GM12878 (cell line): ENCODE data around the gene ANKRD65. TPM values are rescaled to one million over a fixed set of nuclear protein-coding genes. Genes with fewer than 3 reads are reported as not detected.

Source experiments
- ASH2L ChIP-seq: fragments of 300-600, 200-600 bp; sonication (generic); IDR thresholded peaks from 2 replicates; pipeline ENCODE4 v1.6.1; 2017; ENCODE audit warnings: low read depth, mild to moderate bottlenecking, borderline replicate concordance
- ATF2 ChIP-seq: IDR thresholded peaks from 2 replicates; pipeline ENCODE4 v1.6.1; 2012; ENCODE audit warnings: low read length, inconsistent platforms
- BMI1 ChIP-seq: fragments of 450-650 bp; IDR thresholded peaks from 2 replicates; pipeline ENCODE4 v1.6.1; 2016; ENCODE audit warnings: mild to moderate bottlenecking, moderate library complexity, borderline replicate concordance
- CHD1 ChIP-seq: IDR thresholded peaks from 2 replicates; pipeline ENCODE4 v1.6.1; 2012; ENCODE audit warnings: low read depth, low read length, improper control_type of control experiment
- CREB1 ChIP-seq: IDR thresholded peaks from 2 replicates; pipeline ENCODE4 v1.6.1; 2012; ENCODE audit warnings: low read depth, mild to moderate bottlenecking, inconsistent platforms
- ETV6 ChIP-seq, 2 experiments: fragments of 450-650 bp in 1 of 2; IDR thresholded peaks in 1 of 2; conservative IDR thresholded peaks in 1 of 2; 2 replicates each; pipeline ENCODE4 v1.6.1; 2014; ENCODE audit warnings: antibody characterized with exemption in 1 of 2, borderline replicate concordance in 1 of 2, low read depth in 1 of 2, mild to moderate bottlenecking in 1 of 2, moderate library complexity in 1 of 2
- FOS ChIP-seq: IDR thresholded peaks from 3 replicates; pipeline ENCODE4 v1.6.1; 2011; ENCODE audit warnings: borderline replicate concordance; ENCODE audit not compliant: insufficient read length; ENCODE audit errors: extremely low read depth
- GATAD2B ChIP-seq: fragments of 450-650 bp; conservative IDR thresholded peaks from 2 replicates; pipeline ENCODE4 v1.6.1; 2017; ENCODE audit warnings: low read depth, mild to moderate bottlenecking, moderate library complexity
- HCFC1 ChIP-seq: fragments of 150-350 bp; IDR thresholded peaks from 2 replicates; pipeline ENCODE4 v1.6.1; 2014; ENCODE audit warnings: low read length
- HDGF ChIP-seq: fragments of 450-650 bp; IDR thresholded peaks from 2 replicates; pipeline ENCODE4 v1.6.1; 2016; ENCODE audit warnings: antibody characterized with exemption
- MTA3 ChIP-seq: IDR thresholded peaks from 2 replicates; pipeline ENCODE4 v1.6.1; 2012; ENCODE audit warnings: low read length, inconsistent platforms, borderline replicate concordance
- MYB ChIP-seq: fragments of 150-350 bp; IDR thresholded peaks from 2 replicates; pipeline ENCODE4 v1.6.1; 2014; ENCODE audit warnings: mild to moderate bottlenecking, low read depth, low read length, borderline replicate concordance
- NFXL1 ChIP-seq: fragments of 450-650 bp; IDR thresholded peaks from 2 replicates; pipeline ENCODE4 v1.6.1; 2017; ENCODE audit warnings: antibody characterized with exemption, mild to moderate bottlenecking, borderline replicate concordance
- NRF1 ChIP-seq: conservative IDR thresholded peaks from 2 replicates; pipeline ENCODE4 v1.6.1; 2011; ENCODE audit warnings: mild to moderate bottlenecking, low read depth, low read length, improper control_type of control experiment
- PAX8 ChIP-seq: fragments of 450-650 bp; IDR thresholded peaks from 2 replicates; pipeline ENCODE4 v1.6.1; 2017; ENCODE audit warnings: mild to moderate bottlenecking, moderate library complexity
- RAD51 ChIP-seq: fragments of 450-650 bp; IDR thresholded peaks from 2 replicates; pipeline ENCODE4 v1.6.1; 2016; ENCODE audit warnings: moderate library complexity, mild to moderate bottlenecking, inconsistent platforms
- RCOR1 ChIP-seq: conservative IDR thresholded peaks from 2 replicates; pipeline ENCODE4 v1.6.1; 2012; ENCODE audit warnings: low read depth, low read length, improper control_type of control experiment
- REST ChIP-seq: IDR thresholded peaks from 2 replicates; pipeline ENCODE4 v1.6.1; 2012; ENCODE audit warnings: mild to moderate bottlenecking, low read depth, low read length
- RFX5 ChIP-seq: IDR thresholded peaks from 2 replicates; pipeline ENCODE4 v1.6.1; 2011; ENCODE audit warnings: low read depth, low read length, improper control_type of control experiment
- SIN3A ChIP-seq: IDR thresholded peaks from 2 replicates; pipeline ENCODE4 v1.6.1; 2012; ENCODE audit warnings: low read depth, low read length, improper control_type of control experiment
- SKIL ChIP-seq: fragments of 450-650 bp; IDR thresholded peaks from 2 replicates; pipeline ENCODE4 v1.6.1; 2017; ENCODE audit warnings: mild to moderate bottlenecking, low read depth, inconsistent platforms; ENCODE audit not compliant: poor library complexity, severe bottlenecking
- SMAD1 ChIP-seq: fragments of 450-650 bp; IDR thresholded peaks from 2 replicates; pipeline ENCODE4 v1.6.1; 2018; ENCODE audit warnings: mild to moderate bottlenecking, low read depth; ENCODE audit not compliant: partially characterized antibody
- TARDBP ChIP-seq: IDR thresholded peaks from 2 replicates; pipeline ENCODE4 v1.6.1; 2016; ENCODE audit warnings: borderline replicate concordance
- ZBED1 ChIP-seq: IDR thresholded peaks from 2 replicates; pipeline ENCODE4 v1.6.1; 2016; ENCODE audit warnings: borderline replicate concordance
- ZNF217 ChIP-seq: fragments of 450-650 bp; IDR thresholded peaks from 2 replicates; pipeline ENCODE4 v1.6.1; 2017; ENCODE audit warnings: antibody characterized with exemption, mild to moderate bottlenecking
- polyA plus RNA-seq, 11 experiments: library from polyadenylated mRNA; depleted of rRNA in 4 of 11; unstranded in 6 of 11; stranded (reverse) in 5 of 11; fragments of >200 nt; fragmentation: Nextera tagmentation in 4 of 11; fragmentation: Illumina TruSeq in 1 of 11; extraction: Ambion mirVana in 4 of 11; extraction: Trizol in 1 of 11; gene quantifications; 1 replicate in 1 of 11; 2 replicates in 10 of 11; pipeline versions ENCODE4 v1.2.1 to v1.2.3, GENCODE V29; 2011 to 2016; ENCODE audit warnings: inconsistent platforms in 2 of 11, missing spikeins in 2 of 11, low read depth in 1 of 11
- total RNA-seq, 4 experiments: library from RNA; depleted of rRNA in 3 of 4; stranded (reverse); fragments of >200 nt in 3 of 4; fragmentation: Illumina TruSeq in 1 of 4; extraction: Trizol in 1 of 4; gene quantifications; 2 replicates each; pipeline versions ENCODE4 v1.2.1 to v1.2.3, GENCODE V29; 2013 to 2021

The ANKRD65 gene
- total and polyA plus RNA-seq, 10 of the 15 experiments (the other 5 are each of a cell fraction or from before 2014, with no cell fraction given), result 0.05 to 2.8 (median 0.37) TPM

GRCh38 chr1:1374929-1375662 is 46.0 kb downstream of the ANKRD65 start, which contains the start of gene AURKAIP1 (continued):
- TF ChIP-seq CHD1, result 0 out of 2 replicates have a peak, but pooled peaks have one; percentile 80
- peak; percentile 94 for TF ChIP-seq CREB1
- peak; percentile 88; the same call in 1 of the 2 replicates for TF ChIP-seq SIN3A
- TF ChIP-seq TARDBP, result peak; percentile 82
- TF ChIP-seq HCFC1, result peak; percentile 98
- no peak for TF ChIP-seq HDGF
- no peak for TF ChIP-seq NRF1
- TF ChIP-seq RFX5, result no peak
- TF ChIP-seq MTA3, result no peak
- peak; percentile 83 for TF ChIP-seq SMAD1
- TF ChIP-seq GATAD2B, result peak; percentile 94
- peak in 1 of 2 experiments; percentile 66; a peak in 1 of 4 replicates for TF ChIP-seq ETV6 (conservative IDR thresholded peaks at IDR 0.05 in 1 of 2, IDR thresholded peaks at IDR 0.05 in 1 of 2; ENCODE audit: borderline replicate concordance in 1 of 2, low read depth in 1 of 2)
- TF ChIP-seq FOS, result no peak
- TF ChIP-seq REST, result no peak
- TF ChIP-seq RAD51, result no peak
- peak; percentile 97 for TF ChIP-seq RCOR1
- TF ChIP-seq ZNF217, result 0 out of 2 replicates have a peak, but pooled peaks have one; percentile 27
- no peak; the same call in 1 of the 2 replicates for TF ChIP-seq NFXL1
- no peak for TF ChIP-seq PAX8
- TF ChIP-seq ASH2L, result peak; percentile 98; the same call in 1 of the 2 replicates
- no peak for TF ChIP-seq SKIL
- no peak for TF ChIP-seq ATF2
- no peak for TF ChIP-seq ZBED1
- 0 out of 2 replicates have a peak, but pooled peaks have one; percentile 59 for TF ChIP-seq MYB
- no peak for TF ChIP-seq BMI1
